Progenitor cell of endocrine pancreas (in vitro differentiated cells): ENCODE results near the gene BCL2L11. TPM values are rescaled to one million over a fixed set of nuclear protein-coding genes. Genes with fewer than 3 reads are reported as not detected.

Experiments
- DNase-seq: peaks from one replicate; pipeline ENCODE4 v3.0.0; 2021; ENCODE audit warnings: low spot score; ENCODE audit not compliant: unreplicated experiment
- H3K27ac Mint-ChIP-seq: 2 replicates; pipeline ENCODE4 v1.8.0; 2021; ENCODE audit warnings: mild to moderate bottlenecking, moderate library complexity, mixed read lengths
- H3K27me3 Mint-ChIP-seq: 2 replicates; pipeline ENCODE4 v1.8.0; 2021; ENCODE audit warnings: mixed read lengths
- H3K36me3 Mint-ChIP-seq: 2 replicates; pipeline ENCODE4 v1.8.0; 2022; ENCODE audit warnings: mixed read lengths; ENCODE audit not compliant: insufficient read depth
- H3K4me1 Mint-ChIP-seq: 2 replicates; pipeline ENCODE4 v1.8.0; 2021; ENCODE audit warnings: low read depth, mixed read lengths
- H3K4me3 Mint-ChIP-seq: 2 replicates; pipeline ENCODE4 v1.8.0; 2021; ENCODE audit warnings: low read depth, mild to moderate bottlenecking, moderate library complexity, mixed read lengths
- H3K9me3 Mint-ChIP-seq: 2 replicates; pipeline ENCODE4 v1.8.0; 2021; ENCODE audit warnings: low read depth, mixed read lengths
- total RNA-seq: library from RNA; stranded (reverse); gene quantifications from 2 replicates; pipeline ENCODE4 v1.2.1, GENCODE V29; 2021
- TF ChIP-seq, protein P1 (sequence below): fragments of 200-600 bp; sonication (generic); IDR thresholded peaks from one replicate; pipeline ENCODE4 v1.5.0; 2021; ENCODE audit warnings: antibody characterized with exemption, mild to moderate bottlenecking; ENCODE audit not compliant: unreplicated experiment

BCL2L11 gene
- total RNA-seq, 1 donor from 2014 or later: 27.7 TPM

DNA sequence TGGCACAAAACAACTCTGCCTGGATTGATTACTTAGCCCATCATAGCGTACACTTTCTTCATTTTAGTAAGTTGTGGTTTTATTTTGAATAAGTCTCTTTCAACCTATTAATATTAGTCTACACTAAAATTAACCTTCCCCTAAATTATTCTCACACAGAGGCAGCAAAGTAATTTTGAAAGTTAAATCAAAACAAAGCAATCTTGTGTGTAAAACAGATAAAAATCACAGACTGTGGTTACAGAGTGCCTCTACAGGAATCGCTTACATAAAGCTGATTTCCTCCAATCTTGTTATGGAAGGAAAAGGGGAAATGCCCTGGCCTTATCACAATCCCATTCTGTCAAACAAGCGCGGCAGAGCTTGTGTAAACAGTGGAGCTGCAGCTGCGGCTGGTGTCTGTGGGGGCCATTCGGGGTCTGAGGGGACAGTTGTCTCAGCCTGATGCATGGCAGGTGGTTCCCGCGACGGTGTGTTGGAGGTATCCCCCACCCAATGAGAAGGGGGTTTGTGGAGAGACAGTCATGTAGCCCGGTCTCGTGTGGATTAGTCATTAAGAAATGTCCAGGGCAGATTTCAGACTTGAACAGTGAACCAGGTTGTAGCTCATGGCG, 42.1 kb downstream of the BCL2L11 start:
- Mint-ChIP-seq H3K4me1 (peaks cover 33% of the 10 kb centered on the region), H3K27me3 (no peaks in the 10 kb centered on the region), H3K4me3 (peak overlapping the region; percentile 32), H3K27ac (peak overlapping the region; percentile 80), H3K9me3 (no peaks in the 10 kb centered on the region), H3K36me3 (peaks cover 21% of the 10 kb centered on the region)
- no peak for DNase-seq
- TF ChIP-seq, protein P1, sequence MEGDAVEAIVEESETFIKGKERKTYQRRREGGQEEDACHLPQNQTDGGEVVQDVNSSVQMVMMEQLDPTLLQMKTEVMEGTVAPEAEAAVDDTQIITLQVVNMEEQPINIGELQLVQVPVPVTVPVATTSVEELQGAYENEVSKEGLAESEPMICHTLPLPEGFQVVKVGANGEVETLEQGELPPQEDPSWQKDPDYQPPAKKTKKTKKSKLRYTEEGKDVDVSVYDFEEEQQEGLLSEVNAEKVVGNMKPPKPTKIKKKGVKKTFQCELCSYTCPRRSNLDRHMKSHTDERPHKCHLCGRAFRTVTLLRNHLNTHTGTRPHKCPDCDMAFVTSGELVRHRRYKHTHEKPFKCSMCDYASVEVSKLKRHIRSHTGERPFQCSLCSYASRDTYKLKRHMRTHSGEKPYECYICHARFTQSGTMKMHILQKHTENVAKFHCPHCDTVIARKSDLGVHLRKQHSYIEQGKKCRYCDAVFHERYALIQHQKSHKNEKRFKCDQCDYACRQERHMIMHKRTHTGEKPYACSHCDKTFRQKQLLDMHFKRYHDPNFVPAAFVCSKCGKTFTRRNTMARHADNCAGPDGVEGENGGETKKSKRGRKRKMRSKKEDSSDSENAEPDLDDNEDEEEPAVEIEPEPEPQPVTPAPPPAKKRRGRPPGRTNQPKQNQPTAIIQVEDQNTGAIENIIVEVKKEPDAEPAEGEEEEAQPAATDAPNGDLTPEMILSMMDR: no peak

DNA sequence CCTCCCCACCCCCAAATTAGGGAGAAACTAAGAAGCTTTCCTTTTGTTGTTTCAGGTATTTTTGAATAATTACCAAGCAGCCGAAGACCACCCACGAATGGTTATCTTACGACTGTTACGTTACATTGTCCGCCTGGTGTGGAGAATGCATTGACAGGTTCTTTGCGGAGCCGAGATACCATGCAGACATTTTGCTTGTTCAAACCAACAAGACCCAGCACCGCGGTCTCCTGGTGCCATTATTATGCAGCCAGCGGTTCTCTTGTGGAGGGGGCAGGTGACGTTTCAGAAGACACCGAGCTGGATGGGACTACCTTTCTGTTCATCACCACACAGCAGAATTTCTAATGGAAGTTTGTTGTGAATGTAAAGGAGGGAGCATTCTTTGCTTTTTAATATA, 43.4 kb downstream of the BCL2L11 start:
- DNase-seq: no peak
- no peak overlapping the region for H3K4me3 Mint-ChIP-seq
- H3K9me3 Mint-ChIP-seq: no peaks in the 10 kb centered on the region
- H3K27ac Mint-ChIP-seq: no peak overlapping the region
- peaks cover 34% of the 10 kb centered on the region for H3K4me1 Mint-ChIP-seq
- H3K36me3 Mint-ChIP-seq: peaks cover 19% of the 10 kb centered on the region
- TF ChIP-seq, protein P1: no peak
- H3K27me3 Mint-ChIP-seq: no peaks in the 10 kb centered on the region

DNA sequence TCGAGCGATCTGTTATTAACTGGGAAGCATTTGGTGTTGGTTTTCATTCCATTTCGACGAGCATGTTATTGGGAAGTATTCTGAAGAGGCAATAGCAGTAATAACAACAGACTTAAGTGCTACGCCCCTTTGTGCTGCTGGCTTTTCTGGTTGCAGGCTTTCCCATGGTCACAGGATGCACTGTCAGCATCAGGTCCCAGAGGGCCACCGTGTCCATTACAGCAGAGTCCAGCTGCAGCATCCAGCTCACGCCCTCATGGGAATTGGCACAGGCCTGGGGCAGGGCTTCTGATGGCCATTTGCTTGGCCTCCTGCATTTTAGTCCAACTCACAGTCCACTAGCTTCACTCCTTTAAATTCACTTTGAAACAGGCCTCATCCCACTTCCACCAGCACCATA, 44.4 kb downstream of the BCL2L11 start:
- H3K4me1 Mint-ChIP-seq: peaks cover 33% of the 10 kb centered on the region
- DNase-seq: no peak
- H3K4me3 Mint-ChIP-seq: no peak overlapping the region
- H3K27ac Mint-ChIP-seq: no peak overlapping the region
- no peaks in the 10 kb centered on the region for H3K9me3 Mint-ChIP-seq
- TF ChIP-seq, protein P1: no peak
- peaks cover 18% of the 10 kb centered on the region for H3K36me3 Mint-ChIP-seq
- H3K27me3 Mint-ChIP-seq: no peaks in the 10 kb centered on the region

DNA sequence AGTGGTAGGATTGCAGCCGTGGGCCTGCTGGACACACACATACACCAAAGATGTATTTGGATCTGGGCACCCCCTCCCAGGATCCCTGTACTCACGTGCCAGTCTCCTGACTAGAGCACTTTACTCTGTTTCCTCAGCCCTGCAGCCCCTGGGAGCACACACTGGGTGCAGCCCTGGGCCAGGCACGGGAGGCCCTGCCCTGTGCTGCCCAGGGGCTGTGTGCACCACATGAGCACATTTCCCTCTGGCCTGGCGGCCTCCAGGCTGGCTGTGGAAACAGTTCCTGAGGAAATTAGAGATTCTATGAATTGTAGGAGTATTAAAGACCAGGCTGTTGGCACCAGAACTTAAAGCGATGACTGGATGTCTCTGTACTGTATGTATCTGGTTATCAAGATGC, 45.4 kb downstream of the BCL2L11 start:
- Mint-ChIP-seq H3K4me1 (peaks cover 32% of the 10 kb centered on the region), H3K27ac (no peak overlapping the region), H3K27me3 (no peaks in the 10 kb centered on the region), H3K36me3 (peaks cover 15% of the 10 kb centered on the region), H3K4me3 (no peak overlapping the region), H3K9me3 (no peaks in the 10 kb centered on the region)
- TF ChIP-seq, protein P1: no peak
- DNase-seq: no peak

DNA sequence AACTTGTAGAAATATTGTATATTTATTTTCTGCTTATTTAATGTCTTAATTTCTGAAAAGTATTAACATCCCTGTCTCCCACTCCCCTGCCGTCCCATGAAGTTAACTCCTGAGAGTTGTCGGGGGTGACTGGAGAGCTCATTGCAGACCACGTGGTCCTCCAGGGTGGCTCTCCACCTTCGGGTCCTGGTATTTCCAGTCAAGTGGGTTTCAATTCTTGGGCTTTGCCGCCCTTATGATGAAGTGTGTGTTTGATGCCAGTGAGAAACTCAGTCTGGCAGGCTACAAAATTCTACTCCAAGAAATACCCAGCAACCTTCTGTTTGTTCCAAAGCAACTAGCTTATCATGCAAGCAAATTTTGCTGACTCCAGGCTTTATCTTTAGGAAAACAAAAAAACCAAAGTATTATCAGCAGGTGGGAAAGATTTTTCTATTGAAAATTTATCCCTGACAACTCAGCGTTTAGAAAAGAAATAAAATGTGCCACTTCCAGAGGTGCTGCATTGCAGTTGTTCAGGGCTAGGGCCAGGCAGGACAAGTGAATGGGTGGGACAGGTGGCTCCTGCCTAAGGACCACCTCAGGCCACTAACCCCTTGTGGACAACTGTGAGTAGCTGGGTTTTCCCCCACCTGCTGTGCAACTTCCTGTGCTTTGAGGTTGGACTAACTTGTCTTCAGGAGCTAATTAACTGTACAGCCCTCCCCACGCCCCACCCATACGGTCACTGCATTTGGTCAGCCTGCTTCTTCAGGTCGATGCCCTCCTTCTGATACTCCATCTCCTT, 46.6 kb downstream of the BCL2L11 start:
- Mint-ChIP-seq H3K4me1 (peaks cover 33% of the 10 kb centered on the region), H3K27ac (peak overlapping the region; percentile 67), H3K4me3 (no peak overlapping the region), H3K36me3 (peaks cover 11% of the 10 kb centered on the region), H3K27me3 (no peaks in the 10 kb centered on the region), H3K9me3 (no peaks in the 10 kb centered on the region)
- no peak for DNase-seq
- TF ChIP-seq, protein P1: no peak
